ENCODE results near the gene HAVCR2.

HAVCR2 gene

DNA sequence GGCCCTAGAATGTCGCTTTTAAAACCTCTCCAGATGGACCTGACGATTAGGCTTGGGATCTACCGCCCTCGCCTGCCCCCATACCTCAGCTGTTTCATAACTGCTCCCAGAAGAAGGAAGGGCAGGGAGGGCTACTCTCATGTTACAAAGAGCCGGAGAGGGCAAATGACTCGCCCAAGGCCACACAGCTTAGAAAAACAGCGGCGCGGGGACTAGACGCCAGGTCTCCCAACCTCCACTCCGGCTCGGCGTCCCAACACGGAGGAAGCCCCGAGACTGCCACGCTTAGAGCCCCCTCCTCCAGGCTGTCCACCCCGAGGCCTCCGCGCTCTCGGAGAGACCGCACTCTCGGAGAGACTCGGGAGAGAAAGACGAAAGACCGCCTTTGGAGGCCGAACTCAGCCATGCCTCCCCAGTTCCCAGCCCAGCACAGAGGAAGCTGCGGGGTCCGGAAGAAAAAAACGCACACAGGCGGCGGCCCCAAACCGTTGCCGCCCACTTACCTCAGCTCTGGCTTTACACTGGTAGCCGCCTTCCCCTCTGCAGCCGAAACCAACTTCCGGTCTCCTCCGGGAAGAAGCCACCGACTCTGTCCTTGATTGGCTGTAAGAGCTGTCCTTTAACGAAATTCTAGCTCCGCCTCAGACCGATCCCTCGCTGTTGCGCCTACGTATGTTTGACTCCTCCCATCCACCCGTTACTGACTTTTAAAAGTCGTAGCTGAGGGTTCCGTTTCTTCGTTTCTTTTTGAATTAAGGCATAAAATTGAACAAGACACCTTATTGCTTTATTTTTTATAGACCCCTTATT, 33.7 kb upstream of the HAVCR2 start, which contains the start of gene MED7:
Gene MED7 (minus strand): TSS at position 549 of the 810 bp plus-strand sequence. CDS start 3,434 bp downstream, outside the sequence.
- TF ChIP-seq, protein P1, sequence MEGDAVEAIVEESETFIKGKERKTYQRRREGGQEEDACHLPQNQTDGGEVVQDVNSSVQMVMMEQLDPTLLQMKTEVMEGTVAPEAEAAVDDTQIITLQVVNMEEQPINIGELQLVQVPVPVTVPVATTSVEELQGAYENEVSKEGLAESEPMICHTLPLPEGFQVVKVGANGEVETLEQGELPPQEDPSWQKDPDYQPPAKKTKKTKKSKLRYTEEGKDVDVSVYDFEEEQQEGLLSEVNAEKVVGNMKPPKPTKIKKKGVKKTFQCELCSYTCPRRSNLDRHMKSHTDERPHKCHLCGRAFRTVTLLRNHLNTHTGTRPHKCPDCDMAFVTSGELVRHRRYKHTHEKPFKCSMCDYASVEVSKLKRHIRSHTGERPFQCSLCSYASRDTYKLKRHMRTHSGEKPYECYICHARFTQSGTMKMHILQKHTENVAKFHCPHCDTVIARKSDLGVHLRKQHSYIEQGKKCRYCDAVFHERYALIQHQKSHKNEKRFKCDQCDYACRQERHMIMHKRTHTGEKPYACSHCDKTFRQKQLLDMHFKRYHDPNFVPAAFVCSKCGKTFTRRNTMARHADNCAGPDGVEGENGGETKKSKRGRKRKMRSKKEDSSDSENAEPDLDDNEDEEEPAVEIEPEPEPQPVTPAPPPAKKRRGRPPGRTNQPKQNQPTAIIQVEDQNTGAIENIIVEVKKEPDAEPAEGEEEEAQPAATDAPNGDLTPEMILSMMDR (IDR thresholded peaks at IDR 0.05; ENCODE audit: low read depth, low read length) = no peak
- DNase-seq (ENCODE audit: low read depth in 2 of 2) = peak; percentile 100
- H3K4me3 ChIP-seq (replicated peaks in 1 of 2; ENCODE audit: low read depth in 2 of 2, low read length in 2 of 2) = peak within 1 kb of the TSS; percentile 91 to 98

DNA sequence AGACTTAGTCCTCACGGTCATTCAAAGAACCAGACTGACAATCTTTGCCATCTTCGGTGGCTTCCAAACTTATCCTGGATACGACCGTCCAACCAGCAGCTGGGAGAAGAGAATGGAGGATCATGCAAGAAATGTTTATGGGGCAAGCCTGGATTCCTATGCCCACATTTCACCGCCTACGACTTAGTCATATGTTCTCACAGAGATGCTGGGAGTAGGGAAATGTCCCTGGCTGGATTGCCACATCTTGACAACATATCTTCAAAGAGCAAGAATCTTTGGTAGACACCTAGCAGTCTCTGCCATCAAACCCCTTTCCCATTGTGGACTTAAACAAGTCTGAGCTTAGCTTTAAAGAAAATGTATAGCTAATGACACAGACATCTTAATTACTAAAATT, 28.8 kb upstream of the HAVCR2 start:
- H3K4me3 ChIP-seq (replicated peaks in 1 of 2; ENCODE audit: low read depth in 2 of 2, low read length in 2 of 2) = no peak overlapping the region
- DNase-seq (ENCODE audit: low read depth in 2 of 2) = peak in 1 of 2 donors; percentile 26
- TF ChIP-seq, protein P1 (IDR thresholded peaks at IDR 0.05; ENCODE audit: low read depth, low read length) = no peak

DNA sequence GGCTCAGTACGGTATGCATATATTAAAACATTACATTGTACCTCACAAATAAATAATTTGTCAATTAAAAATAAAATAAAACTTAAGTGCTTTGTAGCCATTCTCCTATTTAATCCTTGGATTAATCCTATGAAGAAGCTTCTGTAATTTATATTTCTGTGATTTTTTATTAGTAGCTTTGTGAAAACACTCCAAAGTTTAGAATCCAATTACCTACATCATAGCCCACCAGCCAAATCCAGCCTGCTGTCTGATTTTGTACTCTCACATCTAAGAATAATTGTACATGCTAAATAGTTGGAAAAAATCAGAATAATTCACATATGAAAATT, 23.4 kb upstream of the HAVCR2 start:
- no peak overlapping the region for H3K4me3 ChIP-seq (replicated peaks in 1 of 2; ENCODE audit: low read depth in 2 of 2, low read length in 2 of 2)
- DNase-seq (ENCODE audit: low read depth in 2 of 2) = no peak
- TF ChIP-seq, protein P1 (IDR thresholded peaks at IDR 0.05; ENCODE audit: low read depth, low read length) = no peak

DNA sequence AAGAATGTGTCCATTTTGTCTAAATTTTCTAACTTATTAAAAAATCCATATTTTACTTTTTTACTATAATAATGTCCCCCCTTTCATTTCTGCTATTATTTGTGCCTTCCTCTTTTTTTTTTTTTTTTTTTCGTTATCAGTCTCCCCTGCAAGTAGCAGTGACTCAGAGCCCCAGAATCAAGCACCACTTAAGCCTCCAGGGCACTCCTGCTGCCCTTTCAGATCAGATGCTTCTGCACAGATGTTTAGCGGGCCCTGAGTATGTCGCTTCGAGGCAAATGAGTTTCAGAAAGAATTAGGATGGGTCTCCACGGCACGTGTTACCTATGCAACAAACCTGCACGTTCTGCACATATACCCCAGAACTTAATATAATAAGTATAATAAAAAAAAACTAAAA, 22.1 kb upstream of the HAVCR2 start:
- TF ChIP-seq, protein P1 (IDR thresholded peaks at IDR 0.05; ENCODE audit: low read depth, low read length) = no peak
- no peak overlapping the region for H3K4me3 ChIP-seq (replicated peaks in 1 of 2; ENCODE audit: low read depth in 2 of 2, low read length in 2 of 2)
- DNase-seq (ENCODE audit: low read depth in 2 of 2) = no peak

DNA sequence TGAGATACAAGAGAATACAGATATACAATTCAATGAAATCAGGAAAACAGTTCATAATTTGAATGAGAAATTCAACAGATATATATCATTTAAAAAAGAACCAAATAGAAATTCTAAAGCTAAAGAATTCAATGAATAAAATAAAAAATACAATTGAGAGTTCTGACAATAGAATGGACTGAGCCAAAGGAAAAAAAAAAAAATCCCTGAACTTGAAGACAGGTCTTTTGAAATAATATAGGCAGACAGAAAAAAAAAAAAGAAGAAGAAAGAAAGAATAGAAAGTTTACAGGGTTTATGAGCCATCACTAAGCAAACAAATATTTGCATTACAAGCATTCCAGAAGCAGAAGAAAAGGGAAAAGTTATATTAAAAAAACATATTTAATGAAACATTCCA, 12.9 kb upstream of the HAVCR2 start:
- TF ChIP-seq, protein P1 (IDR thresholded peaks at IDR 0.05; ENCODE audit: low read depth, low read length) = no peak
- no peak for DNase-seq (ENCODE audit: low read depth in 2 of 2)

DNA sequence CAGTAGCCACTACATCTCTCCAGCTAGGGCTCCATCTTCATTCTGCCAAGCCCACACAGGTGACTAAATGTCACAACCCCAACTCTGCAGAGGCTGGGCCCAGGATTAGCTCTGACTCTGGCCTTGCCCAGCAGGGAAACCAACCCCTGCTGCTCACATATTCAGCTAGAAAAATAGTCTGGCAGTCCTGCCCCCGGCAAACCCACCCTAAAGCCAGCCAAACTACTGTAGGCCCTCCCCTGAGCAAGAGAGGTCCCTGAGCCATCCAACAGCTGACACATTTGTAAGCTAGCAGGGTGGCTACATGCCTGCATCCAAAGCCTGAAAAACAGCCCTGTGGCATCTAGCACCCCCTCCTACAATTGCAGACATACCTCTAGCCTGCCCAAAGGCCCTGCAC, 11.3 kb upstream of the HAVCR2 start:
- no peak for DNase-seq (ENCODE audit: low read depth in 2 of 2)
- TF ChIP-seq, protein P1 (IDR thresholded peaks at IDR 0.05; ENCODE audit: low read depth, low read length) = no peak
- H3K4me3 ChIP-seq (replicated peaks in 1 of 2; ENCODE audit: low read depth in 2 of 2, low read length in 2 of 2) = no peak overlapping the region

More for the DNA sequence above, 12.9 kb upstream of the HAVCR2 start:
- H3K4me3 ChIP-seq (replicated peaks in 1 of 2; ENCODE audit: low read depth in 2 of 2, low read length in 2 of 2) = no peak overlapping the region
